Measurements from ENCODE around the gene ASB2.

DNA sequence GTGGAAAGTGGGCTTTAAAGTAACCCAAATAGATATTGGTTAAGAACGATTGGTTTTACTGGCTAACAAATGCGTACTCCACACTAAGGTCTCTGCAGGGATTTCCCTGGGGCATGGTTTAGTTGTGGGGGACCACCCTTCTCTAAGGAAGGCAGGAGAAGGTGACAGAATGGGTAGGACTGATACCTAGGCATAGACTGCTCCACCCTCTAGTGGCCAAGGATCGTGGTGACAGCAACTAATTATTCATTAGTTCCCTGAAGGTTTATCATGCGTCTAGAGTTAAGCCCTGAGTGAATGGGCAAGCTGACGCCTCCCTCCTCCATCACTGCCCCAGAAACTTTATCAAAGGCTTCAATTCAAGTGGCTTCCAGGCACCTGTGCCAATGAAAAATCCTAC, 40.1 kb downstream of the ASB2 start:
- TF ChIP-seq, protein P1, sequence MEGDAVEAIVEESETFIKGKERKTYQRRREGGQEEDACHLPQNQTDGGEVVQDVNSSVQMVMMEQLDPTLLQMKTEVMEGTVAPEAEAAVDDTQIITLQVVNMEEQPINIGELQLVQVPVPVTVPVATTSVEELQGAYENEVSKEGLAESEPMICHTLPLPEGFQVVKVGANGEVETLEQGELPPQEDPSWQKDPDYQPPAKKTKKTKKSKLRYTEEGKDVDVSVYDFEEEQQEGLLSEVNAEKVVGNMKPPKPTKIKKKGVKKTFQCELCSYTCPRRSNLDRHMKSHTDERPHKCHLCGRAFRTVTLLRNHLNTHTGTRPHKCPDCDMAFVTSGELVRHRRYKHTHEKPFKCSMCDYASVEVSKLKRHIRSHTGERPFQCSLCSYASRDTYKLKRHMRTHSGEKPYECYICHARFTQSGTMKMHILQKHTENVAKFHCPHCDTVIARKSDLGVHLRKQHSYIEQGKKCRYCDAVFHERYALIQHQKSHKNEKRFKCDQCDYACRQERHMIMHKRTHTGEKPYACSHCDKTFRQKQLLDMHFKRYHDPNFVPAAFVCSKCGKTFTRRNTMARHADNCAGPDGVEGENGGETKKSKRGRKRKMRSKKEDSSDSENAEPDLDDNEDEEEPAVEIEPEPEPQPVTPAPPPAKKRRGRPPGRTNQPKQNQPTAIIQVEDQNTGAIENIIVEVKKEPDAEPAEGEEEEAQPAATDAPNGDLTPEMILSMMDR (IDR thresholded peaks at IDR 0.05 in 8 of 11, conservative IDR thresholded peaks at IDR 0.05 in 3 of 11), result peak in 5 of 11 experiments; percentile 25 to 48 (median 34)
- TF ChIP-seq POLR2AphosphoS5 (IDR thresholded peaks at IDR 0.05) (no peak), POLR2A (IDR thresholded peaks at IDR 0.05) (no peak)
